ENCODE results near the gene AGMO.

The AGMO gene

DNA sequence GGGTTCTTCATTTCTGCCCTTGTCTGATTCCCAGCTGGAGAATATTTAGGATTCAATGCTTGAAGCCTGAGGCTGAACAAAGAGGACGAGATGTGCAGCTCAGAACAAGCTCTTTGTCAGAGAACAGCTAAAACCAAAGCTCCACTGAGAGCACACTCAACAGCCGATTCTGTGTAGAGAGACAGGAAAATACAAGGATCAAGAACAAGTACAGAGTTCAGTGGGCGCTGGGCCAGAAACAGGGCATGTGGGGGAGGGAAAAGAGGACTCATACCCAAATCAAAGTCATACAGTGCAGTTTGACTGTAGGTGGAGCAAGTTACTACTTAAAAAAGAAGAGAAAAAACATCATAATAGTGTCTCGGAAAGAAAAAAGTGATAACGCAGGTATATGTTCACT is at the start of gene AGMO:
Gene AGMO, minus strand, starts transcription at position 181 of the 400 bp plus-strand sequence.
- Histone ChIP-seq H3K27me3 (ENCODE audit: control insufficient read depth, insufficient read depth, low read length) (no peaks in the 10 kb centered on the region), H3K9ac (ENCODE audit: low read length) (no peak within 1 kb of the TSS), H3K9me3 (ENCODE audit: control insufficient read depth, low read depth, low read length) (no peaks in the 10 kb centered on the region), H3K36me3 (ENCODE audit: control insufficient read depth, low read depth, low read length) (no peaks in the 10 kb centered on the region), H3K4me3 (ENCODE audit: low read length) (no peak within 1 kb of the TSS), H3K4me1 (ENCODE audit: control insufficient read depth, low read depth, low read length) (no peaks in the 10 kb centered on the region), H3K27ac (ENCODE audit: low read length) (no peak within 1 kb of the TSS)

DNA sequence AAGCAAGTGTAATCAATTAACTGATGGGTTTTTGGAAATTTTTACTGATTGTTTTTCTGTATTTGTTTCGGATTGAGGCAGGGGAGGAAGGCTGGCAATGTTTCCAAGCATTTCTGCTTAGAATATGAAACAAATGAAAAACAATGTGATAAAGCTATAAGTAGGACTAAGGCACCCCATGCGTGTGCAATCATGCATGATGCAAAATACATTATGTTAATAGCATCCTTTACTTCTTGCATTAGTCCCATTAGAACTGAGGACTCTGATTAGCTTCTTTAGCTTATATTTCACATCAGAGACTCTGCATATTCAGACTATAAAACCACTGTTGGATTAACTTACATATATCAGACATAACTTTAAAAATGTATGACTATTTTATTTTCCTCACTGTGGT is 48.7 kb upstream of the AGMO start:
- H3K27ac ChIP-seq (ENCODE audit: low read length), result no peak overlapping the region

DNA sequence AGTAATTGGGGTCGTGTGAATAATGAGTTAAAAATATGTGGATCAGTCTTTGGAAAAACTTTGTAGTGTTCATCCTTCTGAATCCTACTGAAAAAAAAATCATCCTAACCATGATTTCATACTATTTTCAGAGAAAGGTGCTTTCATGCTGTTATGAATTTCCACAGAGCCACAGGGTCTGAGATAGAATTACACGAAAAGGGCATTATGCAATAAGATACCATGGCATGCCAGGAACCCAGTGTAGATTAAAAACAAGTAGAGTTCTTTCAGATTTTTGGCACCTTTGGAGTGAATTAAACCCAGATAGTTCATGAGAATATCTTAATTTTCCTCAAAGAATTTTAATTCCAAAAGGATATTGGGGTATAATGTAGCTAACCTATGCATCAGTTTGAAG is 47.5 kb upstream of the AGMO start:
- H3K36me3 ChIP-seq (ENCODE audit: control insufficient read depth, low read depth, low read length), result no peaks in the 10 kb centered on the region
- H3K4me3 ChIP-seq (ENCODE audit: low read length), result no peak overlapping the region

More for the DNA sequence above, 48.7 kb upstream of the AGMO start:
- H3K27me3 ChIP-seq (ENCODE audit: control insufficient read depth, insufficient read depth, low read length), result no peaks in the 10 kb centered on the region
- no peaks in the 10 kb centered on the region for H3K36me3 ChIP-seq (ENCODE audit: control insufficient read depth, low read depth, low read length)
- H3K9me3 ChIP-seq (ENCODE audit: control insufficient read depth, low read depth, low read length), result no peaks in the 10 kb centered on the region
- no peak overlapping the region for H3K9ac ChIP-seq (ENCODE audit: low read length)
- no peak overlapping the region for H3K4me3 ChIP-seq (ENCODE audit: low read length)
- no peaks in the 10 kb centered on the region for H3K4me1 ChIP-seq (ENCODE audit: control insufficient read depth, low read depth, low read length)

DNA sequence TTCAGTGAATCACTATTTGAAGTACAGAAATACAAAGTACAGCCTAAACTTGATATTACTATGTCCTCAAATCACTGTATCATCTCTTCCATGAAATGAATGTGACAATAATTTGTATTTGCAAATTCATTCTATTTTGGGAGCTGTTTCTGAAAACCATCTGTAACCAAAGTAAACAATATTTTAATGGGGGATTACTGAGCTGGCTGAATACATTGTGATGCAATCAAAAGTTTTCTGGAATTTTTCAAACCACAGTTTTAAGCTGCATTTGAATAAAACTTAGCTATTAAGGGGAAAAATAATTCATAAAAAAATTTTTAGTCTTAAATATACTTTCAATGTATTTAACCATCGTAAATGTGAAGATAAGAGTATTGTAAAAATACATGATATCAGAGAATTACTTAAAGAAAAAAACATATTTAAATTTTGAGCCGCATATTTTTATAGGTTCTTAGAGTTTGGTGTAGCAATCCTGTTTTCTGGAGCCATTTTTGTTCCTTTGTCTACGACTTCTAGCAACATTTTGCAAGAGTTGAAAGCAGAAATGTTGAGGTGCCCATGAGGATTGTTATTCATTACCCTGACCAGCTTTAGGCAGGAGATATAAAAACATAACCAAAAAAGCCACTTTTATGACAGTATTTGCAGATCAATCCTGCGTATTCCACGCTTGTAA is 45.9 kb upstream of the AGMO start:
- Histone ChIP-seq H3K9ac (ENCODE audit: low read length) (no peak overlapping the region), H3K27me3 (ENCODE audit: control insufficient read depth, insufficient read depth, low read length) (no peaks in the 10 kb centered on the region), H3K4me3 (ENCODE audit: low read length) (no peak overlapping the region), H3K4me1 (ENCODE audit: control insufficient read depth, low read depth, low read length) (no peaks in the 10 kb centered on the region), H3K36me3 (ENCODE audit: control insufficient read depth, low read depth, low read length) (no peaks in the 10 kb centered on the region), H3K9me3 (ENCODE audit: control insufficient read depth, low read depth, low read length) (no peaks in the 10 kb centered on the region), H3K27ac (ENCODE audit: low read length) (no peak overlapping the region)

More for the DNA sequence above, 47.5 kb upstream of the AGMO start:
- H3K9me3 ChIP-seq (ENCODE audit: control insufficient read depth, low read depth, low read length), result no peaks in the 10 kb centered on the region
- H3K9ac ChIP-seq (ENCODE audit: low read length), result no peak overlapping the region
- no peaks in the 10 kb centered on the region for H3K4me1 ChIP-seq (ENCODE audit: control insufficient read depth, low read depth, low read length)
- no peak overlapping the region for H3K27ac ChIP-seq (ENCODE audit: low read length)
- H3K27me3 ChIP-seq (ENCODE audit: control insufficient read depth, insufficient read depth, low read length), result no peaks in the 10 kb centered on the region

DNA sequence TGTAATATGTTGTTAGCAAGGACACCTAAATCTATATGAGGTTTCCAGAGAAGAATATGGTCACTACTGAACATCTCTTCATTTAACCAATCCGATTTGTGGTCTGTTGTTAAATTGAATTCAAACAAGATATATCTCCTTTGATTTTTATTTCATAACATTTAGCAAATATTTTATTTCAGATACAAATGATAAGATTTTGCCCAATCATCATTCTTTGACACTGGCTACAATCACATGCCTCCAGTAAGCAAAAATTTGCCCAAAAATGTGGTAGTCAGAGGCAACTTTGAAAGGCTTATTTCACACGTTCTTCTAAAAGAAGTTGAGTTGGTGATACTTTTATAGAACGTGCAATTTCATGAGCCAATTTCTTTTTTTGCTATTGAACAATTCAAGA is 44.7 kb upstream of the AGMO start:
- Histone ChIP-seq H3K4me3 (ENCODE audit: low read length) (no peak overlapping the region), H3K9me3 (ENCODE audit: control insufficient read depth, low read depth, low read length) (no peaks in the 10 kb centered on the region), H3K27ac (ENCODE audit: low read length) (no peak overlapping the region), H3K9ac (ENCODE audit: low read length) (no peak overlapping the region), H3K4me1 (ENCODE audit: control insufficient read depth, low read depth, low read length) (no peaks in the 10 kb centered on the region), H3K36me3 (ENCODE audit: control insufficient read depth, low read depth, low read length) (no peaks in the 10 kb centered on the region), H3K27me3 (ENCODE audit: control insufficient read depth, insufficient read depth, low read length) (no peaks in the 10 kb centered on the region)

DNA sequence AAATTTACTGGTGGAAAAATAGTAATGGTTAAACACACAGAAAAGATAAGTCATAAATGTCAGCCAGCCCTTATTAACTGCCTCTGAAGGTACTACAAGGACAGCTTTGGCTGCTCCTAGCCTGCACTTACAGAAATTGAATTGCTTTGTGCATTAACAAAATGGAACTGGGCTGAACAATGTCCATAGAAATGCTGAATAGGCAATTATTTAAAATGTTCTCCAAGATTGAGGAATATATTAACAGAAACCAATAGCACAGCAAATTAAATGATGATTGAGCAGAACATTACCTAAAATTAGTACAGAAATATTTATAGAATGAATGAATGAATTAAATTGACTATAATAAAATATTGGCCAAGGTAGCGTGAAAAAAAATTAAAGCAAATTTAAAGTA is 42.4 kb upstream of the AGMO start:
- H3K4me3 ChIP-seq (ENCODE audit: low read length), result no peak overlapping the region
- no peaks in the 10 kb centered on the region for H3K9me3 ChIP-seq (ENCODE audit: control insufficient read depth, low read depth, low read length)
- H3K27ac ChIP-seq (ENCODE audit: low read length), result no peak overlapping the region
- H3K4me1 ChIP-seq (ENCODE audit: control insufficient read depth, low read depth, low read length), result no peaks in the 10 kb centered on the region
- H3K27me3 ChIP-seq (ENCODE audit: control insufficient read depth, insufficient read depth, low read length), result no peaks in the 10 kb centered on the region
- no peak overlapping the region for H3K9ac ChIP-seq (ENCODE audit: low read length)
- no peaks in the 10 kb centered on the region for H3K36me3 ChIP-seq (ENCODE audit: control insufficient read depth, low read depth, low read length)

DNA sequence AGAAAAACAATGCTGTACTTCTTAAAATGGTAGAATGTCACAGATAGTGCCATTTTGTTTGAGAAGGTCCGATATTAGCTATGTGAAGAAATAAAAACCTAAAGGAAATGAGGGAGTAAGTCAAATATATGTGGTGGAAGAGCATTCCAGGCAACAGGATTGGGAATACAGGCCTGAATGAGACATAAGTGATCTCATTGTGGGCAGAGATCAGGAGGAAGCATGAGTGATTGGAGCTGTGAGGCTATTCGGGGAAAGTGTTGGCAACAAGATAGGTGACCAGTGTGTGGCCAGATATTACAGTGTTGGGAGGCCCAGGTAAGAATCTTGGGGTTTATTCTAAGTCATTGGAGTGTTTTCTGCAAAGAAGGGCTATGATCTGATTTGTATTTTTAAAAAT is 41.3 kb upstream of the AGMO start:
- H3K36me3 ChIP-seq (ENCODE audit: control insufficient read depth, low read depth, low read length), result no peaks in the 10 kb centered on the region
- H3K27me3 ChIP-seq (ENCODE audit: control insufficient read depth, insufficient read depth, low read length), result no peaks in the 10 kb centered on the region
- H3K9me3 ChIP-seq (ENCODE audit: control insufficient read depth, low read depth, low read length), result no peaks in the 10 kb centered on the region
- H3K4me1 ChIP-seq (ENCODE audit: control insufficient read depth, low read depth, low read length), result no peaks in the 10 kb centered on the region
- H3K4me3 ChIP-seq (ENCODE audit: low read length), result no peak overlapping the region
- H3K27ac ChIP-seq (ENCODE audit: low read length), result no peak overlapping the region
- H3K9ac ChIP-seq (ENCODE audit: low read length), result no peak overlapping the region

DNA sequence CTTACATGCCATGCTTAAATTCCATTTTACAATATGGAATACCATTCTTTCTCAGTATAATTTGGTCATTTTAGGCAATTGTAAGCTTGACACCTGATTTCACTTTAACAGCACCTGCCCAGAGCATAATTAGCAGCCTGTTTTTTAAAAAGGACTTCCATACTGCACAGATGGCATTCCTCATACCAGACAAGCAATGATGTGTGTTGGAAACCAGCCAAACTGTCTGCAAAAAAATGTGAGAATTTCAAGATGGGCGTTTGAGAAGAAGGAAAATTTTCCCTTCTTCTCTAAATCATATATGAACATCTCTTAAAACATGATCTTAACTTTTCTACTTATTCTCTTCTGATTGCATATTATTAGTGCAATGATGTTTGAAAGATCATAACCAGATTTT is 40.4 kb upstream of the AGMO start:
- no peak overlapping the region for H3K9ac ChIP-seq (ENCODE audit: low read length)
- H3K4me3 ChIP-seq (ENCODE audit: low read length), result no peak overlapping the region
- no peaks in the 10 kb centered on the region for H3K27me3 ChIP-seq (ENCODE audit: control insufficient read depth, insufficient read depth, low read length)
- no peaks in the 10 kb centered on the region for H3K36me3 ChIP-seq (ENCODE audit: control insufficient read depth, low read depth, low read length)
- no peak overlapping the region for H3K27ac ChIP-seq (ENCODE audit: low read length)
- H3K9me3 ChIP-seq (ENCODE audit: control insufficient read depth, low read depth, low read length), result no peaks in the 10 kb centered on the region
- H3K4me1 ChIP-seq (ENCODE audit: control insufficient read depth, low read depth, low read length), result no peaks in the 10 kb centered on the region

DNA sequence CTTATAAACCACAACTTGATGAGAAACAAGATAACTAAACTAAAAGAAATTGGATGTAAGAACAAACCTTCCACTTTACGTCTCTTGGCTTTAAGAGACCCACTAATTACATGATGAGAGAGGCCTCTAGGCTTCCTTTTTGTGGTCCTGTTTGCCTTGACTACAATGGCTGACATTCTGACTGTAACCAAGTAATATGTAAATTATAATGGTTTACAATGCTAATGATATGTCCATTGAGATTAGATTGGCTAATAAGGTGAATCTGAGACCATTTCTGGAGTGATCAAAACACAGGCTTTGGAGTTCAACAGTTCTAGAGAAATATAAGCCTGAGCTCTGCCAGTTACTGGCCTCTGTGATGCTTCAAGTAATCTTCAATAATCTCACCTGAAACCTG is 39.4 kb upstream of the AGMO start:
- H3K4me1 ChIP-seq (ENCODE audit: control insufficient read depth, low read depth, low read length), result no peaks in the 10 kb centered on the region
- no peaks in the 10 kb centered on the region for H3K36me3 ChIP-seq (ENCODE audit: control insufficient read depth, low read depth, low read length)
- H3K9ac ChIP-seq (ENCODE audit: low read length), result no peak overlapping the region
- H3K4me3 ChIP-seq (ENCODE audit: low read length), result no peak overlapping the region
- H3K9me3 ChIP-seq (ENCODE audit: control insufficient read depth, low read depth, low read length), result no peaks in the 10 kb centered on the region
- H3K27ac ChIP-seq (ENCODE audit: low read length), result no peak overlapping the region
- no peaks in the 10 kb centered on the region for H3K27me3 ChIP-seq (ENCODE audit: control insufficient read depth, insufficient read depth, low read length)

DNA sequence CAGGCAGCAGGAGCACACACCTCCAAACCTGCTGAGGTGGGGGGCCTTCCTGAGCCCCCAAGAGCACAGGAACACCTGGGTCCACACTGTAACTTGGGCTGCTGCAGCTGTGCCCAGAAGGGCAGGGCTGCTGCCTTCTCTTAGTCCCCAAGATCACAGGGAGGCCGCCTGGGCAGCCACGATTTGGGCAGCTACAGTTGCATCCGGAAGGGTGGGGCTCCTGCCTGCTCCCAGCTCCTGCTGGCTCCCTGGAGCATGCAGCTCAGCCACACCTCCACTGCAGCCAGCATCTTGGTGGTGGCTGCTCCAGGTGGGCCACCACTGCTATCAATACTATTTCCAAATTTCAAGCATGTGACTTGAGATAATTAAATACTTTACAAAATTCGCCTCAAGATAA is 38.5 kb upstream of the AGMO start:
- Histone ChIP-seq H3K27ac (ENCODE audit: low read length) (no peak overlapping the region), H3K36me3 (ENCODE audit: control insufficient read depth, low read depth, low read length) (no peaks in the 10 kb centered on the region), H3K9ac (ENCODE audit: low read length) (no peak overlapping the region), H3K4me3 (ENCODE audit: low read length) (no peak overlapping the region), H3K4me1 (ENCODE audit: control insufficient read depth, low read depth, low read length) (no peaks in the 10 kb centered on the region), H3K9me3 (ENCODE audit: control insufficient read depth, low read depth, low read length) (no peaks in the 10 kb centered on the region), H3K27me3 (ENCODE audit: control insufficient read depth, insufficient read depth, low read length) (no peaks in the 10 kb centered on the region)

DNA sequence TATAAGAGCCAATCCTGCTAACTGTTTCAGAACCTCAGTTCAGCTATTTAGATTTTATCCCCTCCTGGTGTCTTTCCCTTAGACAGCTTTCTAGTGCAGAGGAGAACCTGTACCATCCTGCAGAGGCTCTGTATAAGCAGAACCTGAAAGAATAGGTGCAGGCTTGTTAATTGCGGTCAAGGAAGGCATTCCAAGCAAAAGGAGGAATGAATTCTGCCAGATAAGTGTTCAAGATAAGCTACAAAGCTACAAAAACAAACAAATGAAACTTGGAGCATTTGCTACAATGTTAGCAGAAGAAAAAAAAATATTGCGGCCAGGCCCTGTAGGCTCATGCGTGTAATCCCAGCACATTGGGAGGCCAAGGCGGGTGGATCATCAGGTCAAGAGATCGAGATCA is 32.6 kb upstream of the AGMO start:
- Histone ChIP-seq H3K27me3 (ENCODE audit: control insufficient read depth, insufficient read depth, low read length) (no peaks in the 10 kb centered on the region), H3K9ac (ENCODE audit: low read length) (no peak overlapping the region), H3K4me1 (ENCODE audit: control insufficient read depth, low read depth, low read length) (no peaks in the 10 kb centered on the region), H3K27ac (ENCODE audit: low read length) (no peak overlapping the region), H3K36me3 (ENCODE audit: control insufficient read depth, low read depth, low read length) (no peaks in the 10 kb centered on the region), H3K9me3 (ENCODE audit: control insufficient read depth, low read depth, low read length) (no peaks in the 10 kb centered on the region), H3K4me3 (ENCODE audit: low read length) (no peak overlapping the region)

DNA sequence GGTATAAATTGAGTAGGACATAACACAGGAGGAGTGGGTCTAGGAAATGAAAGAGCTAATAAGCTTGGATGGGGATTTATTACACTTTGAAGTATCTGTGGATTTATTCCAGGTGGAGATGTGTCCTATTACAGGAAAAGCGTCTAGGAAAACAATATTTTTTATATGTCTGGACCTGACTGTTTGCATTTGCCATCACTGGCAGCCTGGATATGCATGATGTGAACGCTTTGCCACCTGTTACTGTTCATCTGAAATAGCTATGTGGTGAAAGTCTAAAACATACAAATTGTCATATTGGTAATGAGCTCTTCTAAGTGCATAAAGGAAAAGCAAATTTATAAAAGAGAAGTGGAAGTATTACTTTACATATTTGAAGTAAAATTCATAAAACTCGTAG is 31.6 kb upstream of the AGMO start:
- Histone ChIP-seq H3K27ac (ENCODE audit: low read length) (no peak overlapping the region), H3K9ac (ENCODE audit: low read length) (no peak overlapping the region), H3K36me3 (ENCODE audit: control insufficient read depth, low read depth, low read length) (no peaks in the 10 kb centered on the region), H3K4me1 (ENCODE audit: control insufficient read depth, low read depth, low read length) (no peaks in the 10 kb centered on the region), H3K27me3 (ENCODE audit: control insufficient read depth, insufficient read depth, low read length) (no peaks in the 10 kb centered on the region), H3K4me3 (ENCODE audit: low read length) (no peak overlapping the region), H3K9me3 (ENCODE audit: control insufficient read depth, low read depth, low read length) (no peaks in the 10 kb centered on the region)

Measured in iPS-18a (cell line).